Neutrophil (primary cell): ENCODE results near the gene TSEN34.
A peak's percentile ranks its signal among the peaks of the same experiment; 100 is the strongest.

Experiments
- H3K27ac ChIP-seq: fragments of 200-600 bp; sonication (generic); 2 replicates; pipeline ENCODE4 v1.5.1; 2016; ENCODE audit warnings: mild to moderate bottlenecking, moderate library complexity
- H3K27me3 ChIP-seq: fragments of 200-600 bp; sonication (generic); 2 replicates; pipeline ENCODE4 v1.6.0; 2016; ENCODE audit warnings: mild to moderate bottlenecking
- H3K36me3 ChIP-seq: fragments of 200-600 bp; sonication (generic); 2 replicates; pipeline ENCODE4 v1.5.1; 2017
- H3K4me1 ChIP-seq, 2 experiments: fragments of 200-600 bp in 1 of 2; sonication (generic) in 1 of 2; 1 replicate in 1 of 2; 2 replicates in 1 of 2; pipeline versions ENCODE4 v1.5.1 to v1.6.1; 2013 to 2016; ENCODE audit warnings: low read depth in 1 of 2, low read length in 1 of 2, mild to moderate bottlenecking in 1 of 2, moderate library complexity in 1 of 2; ENCODE audit not compliant: control insufficient read depth in 1 of 2, insufficient read depth in 1 of 2
- H3K4me3 ChIP-seq, 2 experiments: fragments of 200-600 bp in 1 of 2; sonication (generic) in 1 of 2; 1 replicate in 1 of 2; 2 replicates in 1 of 2; pipeline ENCODE4 v1.5.1; 2013 to 2016; ENCODE audit warnings: low read depth in 1 of 2, low read length in 1 of 2, mild to moderate bottlenecking in 1 of 2, moderate library complexity in 1 of 2
- H3K9me3 ChIP-seq: fragments of 200-600 bp; sonication (generic); 2 replicates; pipeline ENCODE4 v1.5.1; 2016
- TF ChIP-seq, protein P1 (sequence below): fragments of 200-600 bp; sonication (generic); IDR thresholded peaks from 2 replicates; pipeline ENCODE4 v1.5.1; 2016; ENCODE audit warnings: antibody characterized with exemption

The TSEN34 gene

DNA sequence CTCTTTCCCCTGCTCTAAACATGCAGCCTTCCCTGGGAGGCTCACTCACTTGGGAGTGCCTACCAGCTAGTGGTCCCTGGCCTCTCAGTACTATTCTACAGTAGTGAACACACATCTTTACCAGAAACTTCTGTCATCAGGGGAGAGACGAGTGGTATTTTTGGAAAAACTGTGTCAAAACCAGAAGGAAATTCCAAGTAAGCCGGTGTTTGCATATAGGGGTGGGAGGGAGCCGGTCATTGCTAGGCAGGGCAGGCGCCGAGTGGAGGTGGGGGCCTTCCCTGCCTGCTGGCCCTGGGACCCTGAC, 16.5 kb downstream of the TSEN34 start:
- H3K36me3 ChIP-seq = peaks cover 52% of the 10 kb centered on the region
- peak overlapping the region; percentile 59 to 87 for H3K4me3 ChIP-seq
- peaks cover 93 to 95% of the 10 kb centered on the region in 2 experiments for H3K4me1 ChIP-seq
- no peaks in the 10 kb centered on the region for H3K9me3 ChIP-seq
- H3K27ac ChIP-seq = peak overlapping the region; percentile 93
- no peaks in the 10 kb centered on the region for H3K27me3 ChIP-seq
- TF ChIP-seq, protein P1, sequence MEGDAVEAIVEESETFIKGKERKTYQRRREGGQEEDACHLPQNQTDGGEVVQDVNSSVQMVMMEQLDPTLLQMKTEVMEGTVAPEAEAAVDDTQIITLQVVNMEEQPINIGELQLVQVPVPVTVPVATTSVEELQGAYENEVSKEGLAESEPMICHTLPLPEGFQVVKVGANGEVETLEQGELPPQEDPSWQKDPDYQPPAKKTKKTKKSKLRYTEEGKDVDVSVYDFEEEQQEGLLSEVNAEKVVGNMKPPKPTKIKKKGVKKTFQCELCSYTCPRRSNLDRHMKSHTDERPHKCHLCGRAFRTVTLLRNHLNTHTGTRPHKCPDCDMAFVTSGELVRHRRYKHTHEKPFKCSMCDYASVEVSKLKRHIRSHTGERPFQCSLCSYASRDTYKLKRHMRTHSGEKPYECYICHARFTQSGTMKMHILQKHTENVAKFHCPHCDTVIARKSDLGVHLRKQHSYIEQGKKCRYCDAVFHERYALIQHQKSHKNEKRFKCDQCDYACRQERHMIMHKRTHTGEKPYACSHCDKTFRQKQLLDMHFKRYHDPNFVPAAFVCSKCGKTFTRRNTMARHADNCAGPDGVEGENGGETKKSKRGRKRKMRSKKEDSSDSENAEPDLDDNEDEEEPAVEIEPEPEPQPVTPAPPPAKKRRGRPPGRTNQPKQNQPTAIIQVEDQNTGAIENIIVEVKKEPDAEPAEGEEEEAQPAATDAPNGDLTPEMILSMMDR = no peak

DNA sequence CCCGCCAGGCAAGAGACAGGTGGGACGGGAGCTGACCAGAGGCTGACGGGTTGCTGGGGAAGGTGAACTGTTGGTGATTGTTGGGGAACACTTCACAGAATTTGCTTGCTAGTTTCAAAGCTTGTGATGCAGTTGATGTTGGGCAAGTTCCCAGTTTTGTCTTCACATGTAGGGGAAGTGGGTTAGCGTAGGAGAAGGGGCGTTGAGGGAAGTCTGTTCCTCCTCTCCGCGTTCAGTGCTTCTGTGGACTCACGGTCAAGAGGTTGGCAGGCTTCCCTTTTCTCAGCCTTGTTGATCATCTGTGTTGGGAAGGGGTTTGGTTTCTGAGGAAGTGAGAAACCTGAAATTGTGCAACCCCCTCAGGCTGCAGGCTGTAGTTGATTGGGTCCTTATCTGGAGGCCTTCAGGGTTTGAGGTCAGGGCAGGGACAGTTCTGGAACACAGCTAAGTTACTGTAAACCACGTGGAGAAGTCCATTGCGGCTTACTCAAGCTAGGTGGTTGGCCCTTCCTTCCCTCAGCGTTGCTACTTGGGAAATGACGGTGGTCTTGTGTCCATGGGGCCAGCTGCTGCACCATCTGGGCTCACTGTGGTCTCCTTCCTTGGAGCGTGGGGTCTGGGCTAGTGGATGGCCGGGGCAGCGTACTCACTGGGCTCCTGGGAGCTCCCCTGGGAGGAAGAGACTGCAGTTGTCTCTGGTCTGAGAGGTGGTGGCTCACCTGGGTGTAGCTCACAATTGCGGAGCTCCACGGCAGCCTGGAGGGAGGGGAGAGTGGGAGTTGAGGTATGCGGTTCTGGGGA, 17.1 kb downstream of the TSEN34 start:
- Histone ChIP-seq H3K27me3 (no peaks in the 10 kb centered on the region), H3K4me1 (peaks cover 93 to 95% of the 10 kb centered on the region in 2 experiments), H3K36me3 (peaks cover 46% of the 10 kb centered on the region), H3K4me3 (peak overlapping the region; percentile 59 to 87), H3K27ac (peak overlapping the region; percentile 93), H3K9me3 (no peaks in the 10 kb centered on the region)
- TF ChIP-seq, protein P1 = peak; percentile 12

DNA sequence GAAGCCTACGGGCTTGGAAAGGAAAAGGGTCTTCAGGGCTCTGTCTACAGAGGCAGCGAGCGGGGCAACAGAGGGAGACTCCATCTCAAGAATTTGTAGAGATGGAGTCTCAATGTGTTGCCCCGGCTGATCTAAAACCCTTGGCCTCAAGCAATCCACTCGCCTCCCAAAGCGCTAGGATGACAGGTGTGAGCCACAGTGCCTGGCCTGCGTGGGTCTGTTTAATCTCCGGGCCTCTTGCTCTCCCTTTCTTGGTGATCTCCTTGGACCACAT, 17.6 kb downstream of the TSEN34 start:
- no peaks in the 10 kb centered on the region for H3K27me3 ChIP-seq
- no peaks in the 10 kb centered on the region for H3K9me3 ChIP-seq
- peaks cover 41% of the 10 kb centered on the region for H3K36me3 ChIP-seq
- H3K4me3 ChIP-seq = peak overlapping the region; percentile 59 to 87
- H3K4me1 ChIP-seq = peaks cover 93 to 95% of the 10 kb centered on the region in 2 experiments
- TF ChIP-seq, protein P1 = no peak
- H3K27ac ChIP-seq = peak overlapping the region; percentile 93

DNA sequence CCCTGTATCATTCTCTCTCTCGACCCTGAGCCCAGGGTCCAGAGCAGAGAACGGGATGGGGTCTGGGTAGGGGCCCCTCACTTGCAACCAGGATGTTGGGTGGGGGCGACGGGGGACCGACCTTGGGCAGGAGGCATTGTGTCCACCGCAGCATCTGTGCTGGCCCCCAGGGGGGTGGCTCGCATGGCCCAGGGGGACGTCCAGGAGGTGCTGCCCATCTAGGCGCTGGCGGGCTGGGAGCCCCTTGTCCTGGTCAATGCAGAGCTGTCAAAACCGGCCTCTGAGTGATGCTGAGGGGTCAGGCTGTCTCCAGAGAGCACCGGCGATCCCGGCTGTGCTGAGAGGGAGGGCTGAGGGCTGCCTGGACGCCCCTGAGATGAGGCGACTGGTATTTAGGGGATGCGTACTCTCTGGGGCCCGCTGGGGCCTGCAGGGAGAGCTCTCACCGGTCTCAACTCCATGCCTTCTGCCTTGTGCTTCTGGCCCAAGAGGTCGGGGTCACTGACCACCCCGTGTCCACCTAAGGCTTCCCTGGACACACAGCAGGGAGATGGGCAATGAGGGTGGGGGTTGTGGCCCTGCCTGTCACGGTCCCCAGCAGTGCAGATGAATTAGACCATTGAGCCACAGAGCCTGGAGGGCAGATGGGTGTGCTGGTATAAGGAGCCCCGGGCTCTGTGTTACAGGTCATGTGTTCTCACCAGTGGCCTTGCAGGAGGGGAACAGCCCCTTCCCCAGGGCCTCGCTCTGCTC, 18.1 kb downstream of the TSEN34 start:
- TF ChIP-seq, protein P1 = no peak
- H3K4me1 ChIP-seq = peaks cover 88 to 95% of the 10 kb centered on the region in 2 experiments
- no peaks in the 10 kb centered on the region for H3K27me3 ChIP-seq
- peak overlapping the region; percentile 93 for H3K27ac ChIP-seq
- peak overlapping the region; percentile 59 to 87 for H3K4me3 ChIP-seq
- peaks cover 36% of the 10 kb centered on the region for H3K36me3 ChIP-seq
- H3K9me3 ChIP-seq = no peaks in the 10 kb centered on the region

DNA sequence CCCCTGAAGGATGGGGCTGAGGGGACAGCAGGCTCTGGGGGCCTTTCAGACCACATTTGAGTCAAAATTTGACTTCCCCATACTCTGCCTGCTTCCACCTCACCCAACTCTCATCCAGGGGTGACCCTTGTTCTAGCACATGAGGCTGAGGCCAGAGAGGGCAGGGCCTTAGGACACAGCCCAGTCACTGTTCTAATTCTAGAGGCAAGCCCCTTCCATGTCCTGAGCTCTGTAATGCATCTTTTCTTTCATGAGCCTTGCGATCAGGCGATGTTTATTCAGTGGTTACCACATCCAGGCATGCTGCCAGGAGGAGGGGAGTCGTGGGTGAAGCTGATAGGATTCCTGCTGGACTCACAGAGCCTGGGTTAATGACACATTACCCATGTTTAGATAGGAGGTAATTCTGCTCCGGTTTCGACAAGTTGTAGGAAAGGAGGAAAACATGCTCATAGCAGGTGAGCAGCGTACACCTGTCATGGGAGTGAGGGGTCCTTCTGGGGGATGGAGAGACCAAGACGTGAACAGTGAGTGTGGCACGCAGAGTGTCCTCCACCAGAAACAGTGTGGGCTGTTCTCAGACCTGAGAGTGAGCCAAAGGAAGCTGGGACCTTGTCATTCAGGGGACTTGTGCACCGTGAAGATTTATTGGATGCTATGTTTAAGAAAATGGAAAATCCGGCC, 18.8 kb downstream of the TSEN34 start:
- Histone ChIP-seq H3K4me1 (peaks cover 84 to 90% of the 10 kb centered on the region in 2 experiments), H3K9me3 (no peaks in the 10 kb centered on the region), H3K4me3 (peak overlapping the region; percentile 59 to 87), H3K27ac (peak overlapping the region; percentile 93), H3K27me3 (no peaks in the 10 kb centered on the region), H3K36me3 (peaks cover 28% of the 10 kb centered on the region)
- TF ChIP-seq, protein P1 = no peak
